Kidney (tissue), 14 donors: ENCODE results near the gene NLGN1. TPM values are rescaled to one million over a fixed set of nuclear protein-coding genes. Genes with fewer than 3 reads are reported as not detected.

Experiments
- DNase-seq, 5 donors: peaks; one replicate each; pipeline ENCODE4 v3.0.0-alpha.2; 2013 to 2020
- FAIRE-seq: peaks from 2 replicates; lab custom pipeline; 2012; peaks lifted over from hg19 to GRCh38; lab: Jason Lieb, UNC
- H3K27ac ChIP-seq, 2 donors: one replicate each; pipeline ENCODE4 v1.7.0; 2013; ENCODE audit warnings: low read depth in 2 of 2, low read length in 2 of 2, inconsistent platforms in 1 of 2
- H3K27me3 ChIP-seq: one replicate; pipeline ENCODE4 v1.7.1; 2013; ENCODE audit warnings: low read length, inconsistent platforms; ENCODE audit not compliant: control insufficient read depth, insufficient read depth
- H3K36me3 ChIP-seq, 3 donors: one replicate each; pipeline versions ENCODE4 v1.7.0 to v1.7.1; 2013; ENCODE audit warnings: low read length in 3 of 3, control low read depth in 1 of 3, inconsistent platforms in 1 of 3; ENCODE audit not compliant: insufficient read depth in 3 of 3, control insufficient read depth in 2 of 3
- H3K4me1 ChIP-seq, 3 donors: one replicate each; pipeline versions ENCODE4 v1.7.0 to v1.7.1; 2013; ENCODE audit warnings: low read length in 3 of 3, inconsistent platforms in 1 of 3, low read depth in 1 of 3; ENCODE audit not compliant: control insufficient read depth in 2 of 3, insufficient read depth in 2 of 3
- H3K4me3 ChIP-seq, 3 donors: one replicate each; pipeline versions ENCODE4 v1.7.0 to v1.8.1; 2013; ENCODE audit warnings: low read length in 3 of 3, control low read depth in 1 of 3, inconsistent platforms in 1 of 3
- H3K9ac ChIP-seq, 3 donors: one replicate each; pipeline versions ENCODE4 v1.7.0 to v1.7.1; 2013; ENCODE audit warnings: low read length in 3 of 3, control low read depth in 1 of 3, inconsistent platforms in 1 of 3
- H3K9me3 ChIP-seq, 3 donors: one replicate each; pipeline versions ENCODE4 v1.7.0 to v1.7.1; 2013; ENCODE audit warnings: low read length in 3 of 3, control low read depth in 1 of 3, inconsistent platforms in 1 of 3; ENCODE audit not compliant: control insufficient read depth in 2 of 3, insufficient read depth in 1 of 3
- intact Hi-C: fragments of 100-400 bp; cut with DNase I; formaldehyde crosslinking; loops from one replicate; pipeline ENCODE4 v1.11.1; 2022
- polyA plus RNA-seq: library from polyadenylated mRNA; stranded (reverse); fragments of 350-450 nt; fragmentation: Illumina TruSeq; extraction: RNeasy Lipid Tissue Mini Kit (QIAGEN cat#74804); gene quantifications from one replicate; pipeline ENCODE4 v1.2.3, GENCODE V29; 2014; ENCODE audit warnings: low read depth, low replicate concordance; ENCODE audit not compliant: insufficient read depth
- total RNA-seq: library from RNA; stranded (reverse); fragmentation: NEBNext Ultra II Directional; extraction: Animal tissue kit (Norgen Biotek cat#: 25700); gene quantifications from one replicate; pipeline ENCODE4 v1.2.1, GENCODE V29; 2021
- TF ChIP-seq, protein P1 (sequence below): IDR thresholded peaks from 3 replicates; pipeline ENCODE4 v1.5.1; 2012; ENCODE audit warnings: mild to moderate bottlenecking, moderate library complexity, borderline replicate concordance; ENCODE audit not compliant: insufficient read depth; ENCODE audit errors: extremely low read depth
- donor health status: control.
- donor health status: control.
- donor health status: control.
- donor health status: control.
- donor health status: control.
- donor health status: DM: yes; HTN: yes; CAD: no.
- donor health status: Normal renal cell carcinoma (clear cell type).

The NLGN1 gene
- total and polyA plus RNA-seq, 2 donors from 2014 or later = 0.49 to 19.4 TPM

DNA sequence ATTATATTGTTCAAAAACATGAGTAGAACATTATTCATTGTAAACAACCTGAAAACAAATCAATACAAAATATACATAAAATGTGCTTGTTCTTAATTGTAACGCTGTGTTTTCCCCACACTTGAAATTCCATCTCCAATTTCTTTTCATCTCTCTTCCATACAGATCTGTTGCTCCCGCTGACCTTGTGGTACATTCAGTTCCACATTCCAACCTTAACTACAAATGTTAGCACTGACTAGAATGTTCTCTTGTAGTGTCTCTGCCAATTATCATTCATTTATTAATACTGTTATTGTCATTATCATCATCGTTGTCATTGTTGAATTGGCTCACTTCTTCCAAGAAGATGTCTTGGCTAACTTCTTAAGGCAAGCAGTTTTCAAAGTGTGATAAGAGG is 65.7 kb downstream of the NLGN1 start:
- Histone ChIP-seq H3K4me1 (no peaks in the 10 kb centered on the region), H3K36me3 (no peaks in the 10 kb centered on the region), H3K9ac (no peak overlapping the region), H3K4me3 (no peak overlapping the region), H3K27ac (no peak overlapping the region), H3K9me3 (no peaks in the 10 kb centered on the region), H3K27me3 (no peaks in the 10 kb centered on the region)
- intact Hi-C loops = no loop called here
- FAIRE-seq (no peak), DNase-seq (no peak)
- TF ChIP-seq, protein P1, sequence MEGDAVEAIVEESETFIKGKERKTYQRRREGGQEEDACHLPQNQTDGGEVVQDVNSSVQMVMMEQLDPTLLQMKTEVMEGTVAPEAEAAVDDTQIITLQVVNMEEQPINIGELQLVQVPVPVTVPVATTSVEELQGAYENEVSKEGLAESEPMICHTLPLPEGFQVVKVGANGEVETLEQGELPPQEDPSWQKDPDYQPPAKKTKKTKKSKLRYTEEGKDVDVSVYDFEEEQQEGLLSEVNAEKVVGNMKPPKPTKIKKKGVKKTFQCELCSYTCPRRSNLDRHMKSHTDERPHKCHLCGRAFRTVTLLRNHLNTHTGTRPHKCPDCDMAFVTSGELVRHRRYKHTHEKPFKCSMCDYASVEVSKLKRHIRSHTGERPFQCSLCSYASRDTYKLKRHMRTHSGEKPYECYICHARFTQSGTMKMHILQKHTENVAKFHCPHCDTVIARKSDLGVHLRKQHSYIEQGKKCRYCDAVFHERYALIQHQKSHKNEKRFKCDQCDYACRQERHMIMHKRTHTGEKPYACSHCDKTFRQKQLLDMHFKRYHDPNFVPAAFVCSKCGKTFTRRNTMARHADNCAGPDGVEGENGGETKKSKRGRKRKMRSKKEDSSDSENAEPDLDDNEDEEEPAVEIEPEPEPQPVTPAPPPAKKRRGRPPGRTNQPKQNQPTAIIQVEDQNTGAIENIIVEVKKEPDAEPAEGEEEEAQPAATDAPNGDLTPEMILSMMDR = no peak

GRCh38 chr3:173465112-173465511 is 67.6 kb downstream of the NLGN1 start:
- H3K27me3 ChIP-seq = no peaks in the 10 kb centered on the region
- intact Hi-C loops = no loop called here
- no peak overlapping the region for H3K4me3 ChIP-seq
- H3K27ac ChIP-seq = no peak overlapping the region
- H3K36me3 ChIP-seq = no peaks in the 10 kb centered on the region
- FAIRE-seq = no peak
- TF ChIP-seq, protein P1 = no peak
- H3K9ac ChIP-seq = no peak overlapping the region
- no peak for DNase-seq
- no peaks in the 10 kb centered on the region for H3K4me1 ChIP-seq
- H3K9me3 ChIP-seq = no peaks in the 10 kb centered on the region

GRCh38 chr3:173465898-173466678 is 68.5 kb downstream of the NLGN1 start:
- Histone ChIP-seq H3K4me3 (no peak overlapping the region), H3K9me3 (no peaks in the 10 kb centered on the region), H3K9ac (no peak overlapping the region), H3K36me3 (no peaks in the 10 kb centered on the region), H3K27ac (no peak overlapping the region), H3K27me3 (no peaks in the 10 kb centered on the region), H3K4me1 (no peaks in the 10 kb centered on the region)
- FAIRE-seq = no peak
- intact Hi-C loops = no loop called here
- TF ChIP-seq, protein P1 = no peak
- DNase-seq = no peak
